ENCODE results near the gene KDM3B.
A peak's percentile ranks its signal among the peaks of the same experiment; 100 is the strongest.

KDM3B gene

GRCh38 chr5:138439477-138440158 is 87.1 kb downstream of the KDM3B start:
- POLR2A ChIA-PET: no interaction called here

GRCh38 chr5:138440159-138441073 is 87.9 kb downstream of the KDM3B start:
- no peak for TF ChIP-seq CTCF (IDR thresholded peaks at IDR 0.05; ENCODE audit: insufficient read depth, low read length, missing control alignments)
- DNase-seq (ENCODE audit: low read depth, low spot score): no peak
- CTCF ChIA-PET: interaction anchor here (3.3 to 9.5 kb wide), 2 partner anchors 9 to 63 kb away, joined by 15 to 86 read pairs; no protein-coding TSS in a partner anchor
- H3K4me3 ChIP-seq (ENCODE audit: low read depth, low read length): peak overlapping the region; percentile 65
- POLR2A ChIA-PET: no interaction called here

More at GRCh38 chr5:138439477-138440158, 87.1 kb downstream of the KDM3B start:
- H3K4me3 ChIP-seq (ENCODE audit: low read depth, low read length): peak overlapping the region; percentile 65
- DNase-seq (ENCODE audit: low read depth, low spot score): no peak
- CTCF ChIA-PET: interaction anchor here (0.7 to 9.5 kb wide), 4 partner anchors 10 to 74 kb away, joined by 3 to 86 read pairs (median 12); no protein-coding TSS in a partner anchor
- no peak for TF ChIP-seq CTCF (IDR thresholded peaks at IDR 0.05; ENCODE audit: insufficient read depth, low read length, missing control alignments)

- DNase-seq (ENCODE audit: low read depth, low spot score): no peak
- POLR2A ChIA-PET: no interaction called here
- no peak overlapping the region for H3K4me3 ChIP-seq (ENCODE audit: low read depth, low read length)
- no peak for TF ChIP-seq CTCF (IDR thresholded peaks at IDR 0.05; ENCODE audit: insufficient read depth, low read length, missing control alignments)
- CTCF ChIA-PET: interaction anchor here (9.5 kb wide), 1 partner anchor 9 kb away, joined by 86 read pairs; no protein-coding TSS in a partner anchor
Observed at GRCh38 chr5:138441221-138441620, 88.7 kb downstream of the KDM3B start.

GRCh38 chr5:138444078-138444773 is 91.7 kb downstream of the KDM3B start:
- H3K4me3 ChIP-seq (ENCODE audit: low read depth, low read length): no peak overlapping the region
- POLR2A ChIA-PET: interaction anchor here (1.0 kb wide), 1 partner anchor 21 kb away, joined by 4 read pairs; the partner anchor contains the start of gene EGR1
- DNase-seq (ENCODE audit: low read depth, low spot score): no peak
- no peak for TF ChIP-seq CTCF (IDR thresholded peaks at IDR 0.05; ENCODE audit: insufficient read depth, low read length, missing control alignments)
- CTCF ChIA-PET: interaction anchor here (1.1 to 19.1 kb wide), 6 partner anchors 9 to 99 kb away, joined by 3 to 407 read pairs (median 4); partner anchors contain the start of genes EGR1 and ETF1

- H3K4me3 ChIP-seq (ENCODE audit: low read depth, low read length): no peak overlapping the region
- DNase-seq (ENCODE audit: low read depth, low spot score): no peak
- TF ChIP-seq CTCF (IDR thresholded peaks at IDR 0.05; ENCODE audit: insufficient read depth, low read length, missing control alignments): no peak
- ChIA-PET CTCF (interaction anchor here (1.1 to 19.1 kb wide), 5 partner anchors 9 to 56 kb away, joined by 3 to 407 read pairs (median 4); partner anchors contain the start of gene EGR1), POLR2A (interaction anchor here (1.0 kb wide), 1 partner anchor 21 kb away, joined by 4 read pairs; the partner anchor contains the start of gene EGR1)
Observed at GRCh38 chr5:138444774-138445546, 92.5 kb downstream of the KDM3B start.
